Kidney tubule cell (primary cell): ENCODE results near the gene C3orf20.

Experiments
- DNase-seq: peaks from one replicate; pipeline ENCODE4 v3.0.0-alpha.2; 2018; ENCODE audit warnings: low spot score

Gene C3orf20

DNA sequence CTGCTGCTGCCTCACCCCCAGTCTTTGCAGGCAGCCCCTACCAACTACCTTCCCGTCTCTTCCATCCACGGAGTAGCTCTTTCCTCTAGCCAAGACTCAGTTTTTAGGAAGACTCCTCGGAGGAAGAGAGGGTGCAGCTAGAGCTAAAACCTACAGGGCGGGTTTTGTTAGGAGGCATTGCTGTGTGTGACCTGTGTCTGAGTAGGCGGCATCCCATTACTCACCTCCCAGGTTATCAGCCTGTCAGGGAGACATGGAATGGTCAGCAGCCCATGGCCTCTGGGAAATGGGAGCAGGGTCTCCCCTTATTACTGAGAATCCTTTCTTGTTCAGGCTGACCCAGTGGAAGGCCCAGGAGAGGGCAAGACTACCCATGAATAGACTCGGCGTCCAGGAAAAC lies 100.1 kb downstream of the C3orf20 start:
- no peak for DNase-seq

DNA sequence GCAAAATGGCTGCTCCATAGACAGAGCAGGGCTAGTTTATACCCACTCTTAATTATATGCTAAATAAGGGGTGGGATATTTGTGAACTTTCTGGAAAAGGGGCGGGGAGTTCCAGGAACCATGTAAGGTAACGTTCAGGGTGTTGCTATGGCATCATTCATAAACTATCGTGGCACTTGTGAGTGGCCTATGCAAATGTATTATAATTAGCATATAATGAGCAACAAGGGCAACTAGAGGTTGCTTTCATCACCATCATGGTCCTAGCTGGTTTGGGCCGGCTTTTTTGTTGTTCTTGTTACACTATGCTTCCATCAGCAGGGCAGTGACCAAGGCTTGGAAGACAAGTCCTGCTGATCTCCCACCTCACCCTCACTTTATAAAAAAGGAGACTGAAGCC lies 100.6 kb downstream of the C3orf20 start:
- DNase-seq: no peak

DNA sequence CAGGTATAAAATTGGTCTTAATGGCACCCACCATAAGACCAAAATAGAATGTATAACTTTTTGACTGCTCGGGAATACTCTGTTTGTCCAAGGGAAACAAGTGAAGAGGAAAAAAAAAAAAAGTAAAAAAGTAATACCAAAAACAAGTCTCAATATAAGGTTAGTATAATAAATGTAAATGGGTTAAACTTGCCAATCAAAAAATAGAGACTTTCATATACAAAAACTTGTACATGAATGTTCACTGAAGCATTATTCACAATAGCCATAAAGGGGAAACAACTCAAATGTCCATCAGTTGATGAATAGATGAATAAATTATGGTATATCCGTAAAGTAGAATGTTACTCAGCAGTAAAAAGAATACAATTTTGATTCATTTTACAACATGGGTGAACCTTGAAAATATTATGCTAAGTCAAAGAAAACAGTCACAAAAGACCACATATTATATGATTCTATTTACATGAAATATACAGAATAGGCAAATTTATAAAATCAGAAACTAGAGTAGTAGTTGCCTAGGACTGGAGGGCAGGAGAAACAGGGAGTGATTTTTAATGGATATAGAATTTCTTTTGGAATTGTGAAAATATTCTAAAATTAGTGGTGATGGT lies 104.2 kb downstream of the C3orf20 start:
- DNase-seq: no peak

DNA sequence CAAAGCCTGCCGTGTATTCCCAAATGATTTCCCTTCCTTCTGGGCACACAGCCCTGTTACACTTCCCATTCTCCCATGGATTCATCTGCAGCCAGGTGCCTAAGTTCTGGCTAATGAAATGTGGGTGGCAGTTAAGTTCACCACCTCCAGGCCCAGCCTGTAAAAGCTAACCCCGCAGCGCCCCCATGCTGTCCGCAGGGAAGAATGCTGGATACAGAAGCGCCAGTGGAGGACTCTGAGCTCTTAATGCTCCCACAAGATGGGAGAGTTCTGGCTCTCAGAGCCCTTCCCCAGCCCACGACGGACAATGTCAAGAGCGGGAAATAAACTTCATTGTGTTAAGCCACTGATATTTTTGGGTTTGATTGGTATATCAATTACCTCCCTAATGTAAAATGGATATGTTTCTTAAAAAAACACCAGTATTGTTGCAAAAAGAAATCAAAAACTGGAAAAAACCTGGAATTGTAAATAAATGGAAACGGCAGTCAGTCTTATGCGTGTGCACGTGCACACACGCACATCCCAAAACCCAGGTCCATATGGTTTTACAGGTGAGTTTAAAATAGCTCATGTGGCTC lies 106.1 kb downstream of the C3orf20 start:
- peak; percentile 78 for DNase-seq

DNA sequence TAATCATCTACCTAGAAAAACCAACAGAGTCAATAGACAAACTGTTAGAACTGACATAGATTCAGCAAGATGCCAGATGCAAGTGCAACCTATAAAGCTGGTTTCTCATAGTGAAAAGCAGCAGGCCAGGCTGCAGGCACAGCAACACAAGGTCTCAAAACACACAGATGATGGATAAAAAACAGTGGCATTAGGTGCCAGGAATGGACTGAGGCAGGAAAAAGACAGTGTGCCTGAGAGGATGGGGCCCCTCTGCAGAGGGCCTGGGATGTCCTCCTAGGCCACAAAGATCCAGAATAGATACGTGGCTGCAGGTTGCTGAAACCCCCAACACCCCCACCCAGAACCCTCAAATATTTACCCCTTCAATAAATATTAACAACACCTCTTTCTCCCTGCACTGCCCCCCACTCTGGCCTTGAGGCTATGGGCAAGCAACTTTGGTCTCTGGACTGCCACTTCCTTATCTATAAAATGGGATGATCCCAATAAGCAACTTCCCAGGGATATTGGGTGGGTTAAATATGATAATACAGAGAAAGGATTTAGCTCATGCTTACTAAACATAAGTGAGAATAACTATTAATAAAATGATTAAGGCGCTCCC lies 108.6 kb downstream of the C3orf20 start:
- no peak for DNase-seq

DNA sequence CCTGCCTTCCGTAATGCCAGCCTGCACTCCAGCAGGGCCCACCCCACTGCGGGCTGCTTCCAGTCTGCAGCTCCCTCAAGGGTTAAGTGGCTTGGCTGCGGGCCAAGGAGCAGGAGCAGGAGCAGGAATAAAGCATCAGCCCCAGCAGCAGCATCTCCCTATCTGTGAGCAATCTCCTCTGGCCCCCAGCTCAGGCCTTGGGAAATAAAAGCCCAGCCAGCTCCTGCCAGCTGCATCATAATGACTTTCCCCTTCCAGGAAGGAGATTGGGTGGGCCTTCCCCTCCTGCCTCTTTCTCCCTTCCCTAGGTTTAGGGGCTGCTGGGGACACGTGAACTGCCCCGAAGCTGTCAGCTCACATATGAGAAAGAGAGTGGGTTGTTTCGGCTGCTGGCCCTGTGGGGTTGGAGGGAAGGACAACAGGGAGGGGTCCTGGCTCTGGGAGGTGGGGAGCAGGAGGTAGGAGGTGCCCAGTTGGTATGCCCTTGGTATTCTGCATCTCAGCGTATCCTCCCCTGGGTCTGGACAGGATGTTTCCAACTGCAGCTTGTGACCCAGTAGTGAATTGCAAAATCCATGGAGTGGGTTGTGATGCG lies 109.2 kb downstream of the C3orf20 start:
- DNase-seq: no peak

DNA sequence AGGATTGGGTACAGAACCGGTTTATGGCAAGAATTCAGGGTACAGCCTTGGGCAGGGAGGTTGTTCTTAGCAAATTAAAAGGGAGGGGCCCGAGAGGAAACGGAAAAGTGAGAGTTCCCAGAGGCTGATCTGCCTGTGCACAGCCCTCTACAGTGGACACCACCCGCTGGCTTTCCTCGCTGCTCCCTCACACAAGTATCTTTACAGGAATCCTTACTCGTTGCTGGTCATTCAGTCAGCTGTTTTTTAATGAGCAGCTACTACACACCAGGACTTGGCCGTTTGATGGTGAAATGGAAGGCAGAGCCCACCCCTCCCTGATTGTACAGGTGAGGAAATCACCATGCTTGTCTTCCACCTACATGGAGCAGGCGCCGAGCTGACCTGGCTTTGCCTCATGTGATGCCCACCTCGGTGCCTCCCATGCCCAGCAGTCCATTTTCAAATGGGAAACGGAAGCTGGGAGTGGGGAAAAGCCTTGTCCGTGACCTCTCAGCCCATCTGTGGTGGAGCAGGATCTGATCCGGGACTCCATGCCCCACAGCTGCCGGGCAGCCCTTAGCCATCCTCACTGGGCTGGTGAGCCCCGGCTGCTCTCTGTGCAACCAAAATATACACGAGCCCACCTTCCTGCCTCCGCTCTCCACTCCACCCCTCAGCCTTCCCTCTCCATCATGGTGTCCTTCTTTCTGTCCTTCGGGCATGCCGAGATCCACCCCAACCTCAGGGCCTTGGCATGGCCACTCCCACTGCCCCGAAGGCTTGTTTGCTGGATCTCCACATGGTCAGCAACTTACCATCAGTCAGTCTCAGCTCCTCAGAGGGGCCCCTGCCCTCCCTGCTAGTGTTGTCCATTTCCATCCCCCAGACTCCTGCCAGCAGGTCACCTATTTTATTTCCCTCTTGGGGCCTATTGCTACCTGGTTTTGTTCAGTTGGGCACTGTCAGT lies 110.5 kb downstream of the C3orf20 start:
- no peak for DNase-seq

DNA sequence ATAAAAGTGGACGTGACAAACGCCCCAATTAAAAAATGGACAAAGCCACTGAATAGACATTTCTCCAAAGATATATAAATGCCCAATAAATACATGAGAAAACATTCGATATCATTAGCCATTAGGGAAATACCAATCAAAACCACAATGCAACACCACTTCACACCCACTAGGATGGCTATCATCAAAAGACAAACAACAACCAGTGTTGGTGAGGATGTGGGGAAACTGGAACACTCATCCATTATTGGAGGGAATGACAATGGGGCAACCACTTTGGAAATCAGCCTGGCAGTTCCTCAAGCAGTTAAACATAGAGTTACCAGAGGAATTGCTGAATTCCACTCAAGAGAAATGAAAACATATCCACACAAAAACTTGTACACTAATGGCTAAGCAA lies 111.4 kb downstream of the C3orf20 start:
- DNase-seq: no peak

DNA sequence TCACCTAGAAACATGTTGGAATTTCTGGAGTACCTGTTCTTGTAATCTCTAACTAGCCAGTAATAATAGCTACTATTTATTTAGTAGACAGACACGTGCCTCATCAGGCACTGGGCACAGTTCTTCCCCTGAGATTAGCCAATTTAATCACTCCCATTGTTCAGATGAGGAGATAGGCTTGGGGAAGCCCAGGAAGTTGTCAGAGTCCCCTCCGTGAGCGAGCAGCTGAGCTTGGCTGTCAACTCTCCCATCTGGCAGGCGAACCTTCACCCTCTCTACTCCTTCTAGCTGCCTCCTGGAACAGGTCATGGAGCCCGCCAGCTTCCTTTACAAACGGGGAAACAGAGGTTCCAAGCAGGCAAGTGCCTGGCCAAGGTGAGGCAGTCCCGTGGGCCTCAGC lies 112.7 kb downstream of the C3orf20 start:
- peak; percentile 73 for DNase-seq

DNA sequence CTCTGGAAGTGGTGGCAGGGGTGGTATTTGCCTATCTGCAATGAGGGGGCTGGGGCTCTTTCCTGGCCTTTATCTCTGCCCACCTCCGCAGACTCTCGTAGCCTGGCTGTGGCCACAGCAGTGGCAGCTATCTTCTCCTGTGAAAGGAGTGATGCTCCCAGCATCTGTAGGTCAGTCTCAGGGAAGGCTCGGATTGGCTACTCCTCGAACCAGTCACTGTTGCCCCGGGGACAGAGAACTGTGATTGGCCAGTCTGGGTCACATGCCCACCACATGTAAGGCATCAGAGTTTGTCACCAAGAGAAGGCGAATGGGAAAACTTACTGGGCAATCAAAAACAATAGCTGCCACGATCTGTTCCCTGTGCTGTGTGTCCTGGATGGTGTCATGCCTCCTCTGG lies 113.7 kb downstream of the C3orf20 start:
- DNase-seq: no peak

DNA sequence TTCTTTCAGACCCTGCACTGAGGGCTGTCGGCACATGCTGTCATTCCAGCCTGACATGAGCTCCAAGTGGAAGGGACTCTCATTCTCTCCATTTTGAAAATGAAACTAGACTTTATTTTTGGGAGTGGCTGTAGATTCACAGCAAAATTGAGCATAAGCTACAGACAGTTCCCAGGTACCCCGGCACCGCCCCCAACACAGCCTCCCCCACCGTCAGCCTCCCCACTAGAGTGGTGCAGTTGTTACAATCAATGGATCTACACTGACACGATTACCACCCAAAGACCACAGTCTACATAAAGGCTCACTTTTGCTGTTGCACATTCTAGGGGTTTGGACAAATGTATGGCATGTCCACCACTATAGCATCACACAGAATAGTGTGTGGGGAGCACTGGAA lies 114.3 kb downstream of the C3orf20 start:
- DNase-seq: no peak

DNA sequence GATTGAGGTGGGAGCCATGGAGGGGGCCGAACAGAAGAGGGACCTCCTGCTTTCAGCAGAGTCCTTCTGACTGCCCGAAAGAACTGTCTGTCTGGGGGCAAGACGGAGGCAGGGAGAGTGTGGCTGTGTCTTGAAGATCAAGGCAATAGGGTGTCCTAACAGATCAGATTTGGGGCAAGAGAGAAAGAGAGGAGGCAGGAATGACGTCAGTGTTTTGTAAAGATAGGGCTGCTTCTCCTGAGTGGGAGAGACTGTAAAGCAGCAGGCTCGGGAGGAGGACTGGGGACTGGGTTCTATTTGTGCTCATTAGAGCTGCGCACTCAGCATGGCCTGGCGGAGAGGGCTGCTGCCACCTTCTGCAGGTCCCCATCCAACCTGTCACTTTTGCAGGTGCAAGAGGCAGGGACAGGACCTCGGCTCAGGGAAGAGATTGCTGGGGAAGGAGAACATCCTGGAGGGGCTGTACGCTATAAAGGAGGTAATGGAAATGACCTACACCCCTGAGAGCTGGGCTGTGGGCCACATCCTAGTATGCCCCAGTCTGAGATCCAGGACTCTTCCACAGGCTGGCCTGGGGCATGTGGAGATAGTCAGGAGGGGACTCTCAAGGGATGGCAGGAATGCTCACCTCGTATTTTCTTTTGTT lies 114.8 kb downstream of the C3orf20 start:
- no peak for DNase-seq

DNA sequence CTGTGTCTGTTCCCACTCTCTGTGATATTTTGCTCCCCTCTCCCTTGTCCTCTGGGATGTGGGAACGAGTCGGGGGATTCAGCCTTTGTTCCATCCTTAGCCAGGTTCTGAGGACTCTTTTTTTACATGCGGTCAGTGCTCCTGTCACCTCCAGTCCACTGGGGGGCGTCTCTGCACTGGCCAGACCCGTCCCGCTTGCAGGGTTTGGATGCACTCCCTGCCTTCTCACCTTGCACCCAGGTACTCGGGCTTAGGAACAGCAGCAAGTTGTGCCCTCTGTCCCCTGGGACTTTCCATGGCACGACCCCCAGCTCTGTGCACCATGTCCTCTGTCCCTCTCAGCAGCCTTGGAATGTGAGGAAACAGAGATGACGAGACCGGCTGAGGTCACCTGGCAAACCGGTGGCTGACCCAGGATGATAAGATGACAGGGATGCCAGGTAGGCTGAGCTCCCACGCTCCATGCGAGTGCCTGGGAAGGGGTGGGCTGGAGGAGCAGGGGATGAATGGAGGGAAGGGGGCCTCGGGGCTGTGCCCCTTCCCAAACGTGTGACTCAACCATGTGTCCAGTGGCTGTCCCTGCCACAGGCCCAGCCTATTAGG lies 116.5 kb downstream of the C3orf20 start:
- DNase-seq: peak; percentile 64

DNA sequence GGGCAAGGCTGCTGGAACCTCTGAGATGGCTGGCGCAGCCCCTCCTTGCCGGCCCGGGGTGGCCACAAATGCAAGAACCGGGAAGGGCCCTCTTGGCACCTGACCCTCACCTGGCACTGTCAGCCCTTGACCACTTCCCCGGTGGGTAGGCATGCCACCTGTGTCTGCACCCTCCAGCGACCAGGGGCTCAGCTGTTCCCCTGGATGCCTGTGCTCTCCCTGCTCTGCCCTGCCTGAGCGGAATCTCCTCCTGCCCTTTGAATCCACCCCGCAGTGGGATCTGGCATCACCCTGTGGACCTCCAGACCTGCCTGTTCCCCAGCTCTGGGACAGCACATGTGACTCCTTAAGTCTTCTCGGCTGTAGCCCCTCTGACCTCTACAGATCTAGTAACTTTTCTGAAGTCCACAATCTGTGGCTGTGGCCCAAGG lies 117.8 kb downstream of the C3orf20 start:
- no peak for DNase-seq

DNA sequence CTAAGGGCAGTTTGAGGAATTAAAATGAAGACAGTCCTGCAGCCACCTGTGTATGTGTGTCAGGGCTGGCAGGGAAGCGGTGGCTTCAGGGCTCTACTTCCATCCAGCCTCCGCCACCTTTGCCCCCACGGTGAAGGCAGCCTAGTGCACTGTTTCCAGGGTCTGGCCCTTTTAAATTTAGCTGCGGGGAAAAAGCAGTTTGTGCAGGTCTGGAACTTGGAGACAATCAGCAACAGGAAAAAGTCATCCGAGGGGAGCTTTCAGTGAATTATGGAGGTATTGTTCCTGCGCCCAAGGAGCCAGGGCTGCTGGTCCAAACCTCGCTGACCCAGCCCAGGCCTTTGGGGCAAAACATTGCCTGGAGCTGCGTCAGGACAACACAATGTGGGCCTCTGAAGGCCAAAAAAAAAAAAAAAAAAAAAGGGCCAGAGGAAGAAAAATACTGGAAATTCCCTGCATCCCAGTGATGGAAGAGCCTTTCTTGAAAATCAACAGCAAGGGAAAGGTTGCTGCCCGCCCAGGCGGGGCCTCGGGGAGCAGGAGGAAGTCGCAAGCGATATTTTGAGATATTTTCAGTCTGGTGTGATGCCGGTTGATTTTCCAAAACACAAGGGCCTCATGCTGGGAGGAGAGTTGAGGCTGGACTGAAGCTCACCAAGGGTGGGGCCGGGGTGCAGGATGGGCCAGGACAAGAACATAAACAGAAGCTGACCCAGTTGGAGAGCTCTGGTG lies 118.4 kb downstream of the C3orf20 start:
- DNase-seq: no peak

DNA sequence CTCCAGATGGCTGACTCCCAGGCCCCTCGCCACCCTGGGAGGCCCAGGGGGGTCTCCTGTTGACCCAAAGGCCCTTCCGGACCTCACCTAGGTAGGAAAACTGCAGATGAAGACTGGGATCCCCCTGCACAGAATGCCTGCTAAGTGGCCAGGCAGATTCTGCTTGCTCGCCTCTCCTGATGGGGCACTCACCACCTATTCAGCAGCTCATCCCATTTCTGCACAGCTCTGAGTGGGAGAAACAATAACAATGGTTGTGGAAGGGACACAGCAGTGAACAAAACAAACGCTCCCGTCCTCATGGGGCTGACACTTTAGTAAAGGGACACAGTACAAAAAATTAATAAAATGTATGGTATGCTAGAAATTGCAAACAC lies 118.9 kb downstream of the C3orf20 start:
- DNase-seq: no peak

DNA sequence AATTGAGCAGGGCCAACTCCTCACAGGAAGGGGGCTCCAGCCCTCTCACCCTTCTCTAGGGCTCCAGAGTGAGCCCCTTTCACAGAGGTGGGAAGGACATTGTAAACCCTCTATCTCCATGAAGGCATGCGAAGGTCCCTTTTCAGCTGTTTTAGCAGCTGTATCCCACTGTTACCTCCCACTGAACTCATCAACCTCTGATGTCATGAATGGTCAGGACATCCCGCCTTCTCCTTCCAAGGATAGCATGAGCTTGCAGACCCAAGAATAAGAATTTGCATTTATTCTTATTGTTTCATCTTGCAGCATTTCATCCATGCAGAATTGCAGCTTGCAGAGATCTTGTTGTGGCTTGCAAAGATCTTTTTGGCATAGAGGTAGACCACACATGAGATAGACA lies 119.5 kb downstream of the C3orf20 start:
- DNase-seq: no peak

DNA sequence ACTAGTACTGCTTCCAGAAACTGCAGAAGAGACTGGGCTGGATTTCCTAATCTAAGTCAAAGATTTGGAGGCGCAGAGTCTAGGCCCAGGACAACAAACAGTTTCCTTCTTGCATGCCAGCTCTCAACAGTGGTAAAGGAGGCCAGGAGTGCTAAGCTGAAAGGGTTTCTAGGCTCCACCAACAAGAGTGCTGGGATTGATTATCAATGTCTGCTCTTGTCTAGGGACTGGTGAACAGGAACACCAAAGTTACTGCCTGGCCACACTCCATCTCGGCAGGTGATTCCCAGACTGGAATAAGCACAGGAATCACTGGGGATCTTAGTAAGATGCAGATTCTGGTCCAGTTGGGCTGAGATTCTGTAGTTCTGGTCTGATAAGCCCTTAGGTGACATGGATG lies 121.1 kb downstream of the C3orf20 start:
- no peak for DNase-seq

DNA sequence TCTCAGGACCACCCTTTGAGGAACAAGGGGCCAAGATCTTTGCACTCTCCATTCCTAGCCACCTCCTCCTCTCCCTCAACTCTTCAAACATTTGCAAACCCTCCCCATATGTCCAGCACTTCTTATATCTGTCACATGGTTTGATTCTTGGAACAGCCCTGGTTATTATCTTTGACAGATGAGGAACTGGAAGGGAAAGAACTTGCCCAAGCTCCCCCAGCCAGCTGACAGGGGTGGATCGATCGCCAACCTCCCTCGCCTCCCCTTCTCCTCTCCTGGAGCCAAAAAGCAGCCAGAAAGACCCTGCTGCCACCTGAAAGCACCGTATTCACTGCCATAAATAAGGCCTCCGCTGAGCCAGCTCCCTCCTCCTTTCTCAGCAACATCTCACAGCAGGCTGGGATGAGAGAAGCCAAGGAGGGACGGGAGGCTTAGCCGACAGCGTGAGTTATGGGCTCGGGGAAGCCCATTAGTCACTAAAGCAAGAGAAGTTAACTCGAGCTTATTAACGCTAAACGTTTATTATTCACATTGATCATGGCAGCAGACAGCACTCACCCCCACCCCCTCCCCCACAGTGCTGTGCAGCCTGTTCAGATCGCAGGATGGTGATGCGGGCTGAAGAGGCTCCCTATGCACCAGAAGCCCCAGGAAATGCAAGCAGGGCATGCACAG lies 121.6 kb downstream of the C3orf20 start:
- no peak for DNase-seq

DNA sequence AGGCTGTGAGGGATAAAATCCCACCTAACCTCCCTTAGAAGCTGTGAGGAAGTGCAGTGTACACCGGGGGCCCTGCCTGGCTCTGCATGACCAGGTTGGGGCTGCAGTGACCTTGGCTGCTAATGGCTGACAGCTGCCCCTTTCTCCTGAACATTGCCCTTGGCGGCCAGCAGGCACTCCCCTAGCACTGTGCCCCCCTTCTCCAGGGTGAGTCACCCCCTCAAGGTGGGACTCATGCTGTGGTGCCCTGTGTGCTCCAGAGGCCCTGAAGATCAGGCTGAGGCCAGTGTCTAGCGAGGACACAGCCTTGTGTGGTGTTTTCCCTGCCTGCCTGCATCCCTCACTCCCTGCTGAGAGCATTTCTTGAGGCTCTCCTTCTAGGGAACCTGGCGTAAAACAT lies 122.8 kb downstream of the C3orf20 start:
- no peak for DNase-seq
